SH-SY5Y (cell line): ENCODE results near the gene RARG.

ENCODE experiments used
- GATA2 ChIP-seq: IDR thresholded peaks from 2 replicates; pipeline ENCODE4 v1.6.1; 2011; ENCODE audit warnings: mild to moderate bottlenecking, low read depth, low read length
- GATA3 ChIP-seq: IDR thresholded peaks from 2 replicates; pipeline ENCODE4 v1.6.1; 2011; ENCODE audit warnings: low read depth, mild to moderate bottlenecking, low read length, moderate library complexity

DNA sequence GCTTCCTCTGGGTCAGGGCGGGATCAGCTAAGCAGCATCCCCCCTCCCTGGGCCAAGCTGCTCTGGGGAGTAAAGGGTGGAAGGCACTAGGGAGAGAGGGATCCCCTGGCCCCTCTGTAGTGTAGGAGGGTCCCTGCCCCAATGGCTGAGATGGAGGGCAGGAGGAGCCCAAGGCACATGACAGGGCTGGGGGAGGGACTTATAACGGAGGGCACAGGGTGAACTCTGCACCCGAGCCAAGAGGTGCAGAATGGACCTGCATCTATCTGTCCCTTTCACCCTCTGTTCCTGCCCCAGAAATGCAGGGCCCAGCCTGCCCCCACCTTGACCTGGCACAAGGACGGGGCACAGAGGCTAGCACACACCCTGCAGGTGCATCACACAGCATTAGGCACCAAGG lies 21.2 kb downstream of the RARG start:
- TF ChIP-seq GATA3 (no peak), GATA2 (no peak)
